Placental pericyte (primary cell): ENCODE results near the gene SSX5. TPM values are rescaled to one million over a fixed set of nuclear protein-coding genes. Genes with fewer than 3 reads are reported as not detected.

Experiments used
- small RNA-seq: library from RNA; depleted of rRNA; stranded (forward); fragments of <200 nt; gene quantifications from one replicate; pipeline ENCODE3, GENCODE V24; 2012; ENCODE audit warnings: low replicate concordance
- total RNA-seq: library from RNA; depleted of rRNA; stranded (reverse); fragments of >200 nt; gene quantifications from 2 replicates; pipeline ENCODE4 v1.2.3, GENCODE V29; 2012

SSX5 gene, protein sequence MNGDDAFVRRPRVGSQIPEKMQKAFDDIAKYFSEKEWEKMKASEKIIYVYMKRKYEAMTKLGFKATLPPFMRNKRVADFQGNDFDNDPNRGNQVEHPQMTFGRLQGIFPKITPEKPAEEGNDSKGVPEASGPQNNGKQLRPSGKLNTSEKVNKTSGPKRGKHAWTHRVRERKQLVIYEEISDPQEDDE
- not detected in 2 replicates for total RNA-seq

DNA sequence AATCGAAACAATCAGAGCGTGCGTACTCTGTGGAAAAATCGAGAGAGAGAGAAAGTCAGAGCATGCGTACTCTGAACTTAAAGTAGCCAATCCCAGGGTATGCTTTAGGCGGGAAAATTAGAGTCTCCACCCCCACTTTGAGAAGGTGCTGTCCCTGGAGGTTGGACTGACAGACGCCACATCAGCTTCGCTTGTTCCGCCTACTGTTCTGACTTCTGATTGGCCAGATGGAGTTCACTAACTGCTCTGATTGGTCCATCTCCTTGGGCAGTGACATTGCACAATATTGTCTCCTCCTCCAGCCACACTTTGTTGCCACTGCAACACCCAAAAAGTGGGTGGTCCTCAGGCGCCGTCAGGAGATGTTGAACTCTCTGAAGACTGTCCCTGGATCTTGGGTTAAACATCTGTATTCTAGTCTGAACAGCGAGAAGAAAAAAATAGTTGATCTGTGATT, at the start of gene SSX5:
Gene SSX5, minus strand, starts transcription at position 51 of the 457 bp plus-strand sequence. CDS start 1,437 bp downstream, outside the sequence.

Small RNA genes within 50 kb of the gene (small RNA-seq; reads per million reads assigned to genes)
- gene AC245047.3: not detected
- gene AC245047.7: not detected
- gene RNA5SP503: not detected
- 0.16 reads per million for gene RNU6-707P

Other genes with a start within 250 kb of the SSX5 start
- 2.3 and 2.8 TPM in 2 replicates for gene ZNF182, start 192.8 kb downstream of the SSX5 start, total RNA-seq
- gene SPACA5, start 189.8 kb downstream of the SSX5 start, total RNA-seq: not detected in 2 replicates
- gene ZNF630, start 125.2 kb downstream of the SSX5 start, total RNA-seq: 0.29 and 0.88 TPM in 2 replicates
- gene SPACA5B, start 66.2 kb downstream of the SSX5 start, total RNA-seq: not detected in 2 replicates
- gene SSX1, start 58.6 kb upstream of the SSX5 start, total RNA-seq: not detected in 2 replicates
- not detected in 2 replicates for gene SSX3, start 159.9 kb upstream of the SSX5 start, total RNA-seq
- gene SSX4, start 186.7 kb upstream of the SSX5 start, total RNA-seq: not detected in 2 replicates
- not detected in 2 replicates for gene SSX4B, start 215.2 kb upstream of the SSX5 start, total RNA-seq